ENCODE measurements around the gene MED27. TPM values are rescaled to one million over a fixed set of nuclear protein-coding genes. Genes with fewer than 3 reads are reported as not detected.
A peak's percentile ranks its signal among the peaks of the same experiment; 100 is the strongest.

The MED27 gene
- total RNA-seq, 4 donors from 2014 or later: 10.9 to 23.1 (median 13.5) TPM

- DNase-seq (ENCODE audit: low spot score) (no peak), ATAC-seq (ENCODE audit: low FRiP score) (no peak)
- no peak for TF ChIP-seq CTCF (IDR thresholded peaks at IDR 0.05)
Observed at GRCh38 chr9:132121021-132121420, 41.4 kb upstream of the MED27 start.

GRCh38 chr9:132117694-132118093 lies 38.0 kb upstream of the MED27 start:
- no peak for DNase-seq (ENCODE audit: low spot score)
- ATAC-seq (ENCODE audit: low FRiP score): no peak
- no peak for TF ChIP-seq CTCF (IDR thresholded peaks at IDR 0.05)

- ATAC-seq (ENCODE audit: low FRiP score) (no peak), DNase-seq (ENCODE audit: low spot score) (no peak)
- no peak for TF ChIP-seq CTCF (IDR thresholded peaks at IDR 0.05)
Observed at GRCh38 chr9:132116583-132116982, 36.9 kb upstream of the MED27 start.

GRCh38 chr9:132114102-132114707 lies 34.5 kb upstream of the MED27 start:
- TF ChIP-seq CTCF (IDR thresholded peaks at IDR 0.05): no peak
- DNase-seq (ENCODE audit: low spot score): peak; percentile 31
- no peak for ATAC-seq (ENCODE audit: low FRiP score)

- no peak for TF ChIP-seq CTCF (IDR thresholded peaks at IDR 0.05)
- DNase-seq (ENCODE audit: low spot score) (no peak), ATAC-seq (ENCODE audit: low FRiP score) (no peak)
Observed at GRCh38 chr9:132109291-132109690, 29.6 kb upstream of the MED27 start.

GRCh38 chr9:132108728-132109127 lies 29.1 kb upstream of the MED27 start:
- no peak for ATAC-seq (ENCODE audit: low FRiP score)
- DNase-seq (ENCODE audit: low spot score): no peak
- no peak for TF ChIP-seq CTCF (IDR thresholded peaks at IDR 0.05)

GRCh38 chr9:132099741-132100407 lies 20.2 kb upstream of the MED27 start:
- ATAC-seq (ENCODE audit: low FRiP score) (no peak), DNase-seq (ENCODE audit: low spot score) (no peak)
- no peak for TF ChIP-seq CTCF (IDR thresholded peaks at IDR 0.05)

Measured in omental fat pad (tissue), 4 donors.